GM19023 (cell line): Measurements from ENCODE around the gene SLIT1.

Experiments used
- ATAC-seq: cut with Tn5 transposase; IDR thresholded peaks from one replicate; pipeline ENCODE4 v1.9.1; 2021; ENCODE audit warnings: mild to moderate bottlenecking, moderate library complexity; ENCODE audit not compliant: unreplicated experiment

SLIT1 gene

DNA sequence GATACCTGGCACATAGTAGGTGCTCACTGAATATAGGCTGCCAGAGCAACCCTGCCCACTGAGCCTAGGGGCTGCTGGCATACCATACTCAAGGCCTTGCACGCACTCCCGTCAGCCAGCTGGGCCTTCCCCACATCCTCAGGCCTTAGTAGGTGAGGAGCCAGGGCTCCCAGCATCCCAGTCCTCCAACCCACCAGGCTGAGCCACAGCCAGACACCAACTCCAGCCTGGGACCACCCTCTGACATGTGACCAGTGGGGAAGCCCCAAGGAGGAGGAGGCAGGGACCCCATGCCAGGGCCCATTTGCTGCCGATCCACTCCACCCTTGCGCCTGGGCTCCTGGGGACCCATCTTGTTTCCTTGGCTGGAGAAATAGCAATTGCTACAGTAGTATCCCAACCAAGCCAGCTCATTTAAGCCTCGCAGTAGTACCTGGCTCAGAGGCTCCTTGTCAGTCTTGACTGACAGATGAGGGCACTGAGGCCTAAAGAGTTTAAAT lies 11.4 kb downstream of the SLIT1 start:
- no peak for ATAC-seq

DNA sequence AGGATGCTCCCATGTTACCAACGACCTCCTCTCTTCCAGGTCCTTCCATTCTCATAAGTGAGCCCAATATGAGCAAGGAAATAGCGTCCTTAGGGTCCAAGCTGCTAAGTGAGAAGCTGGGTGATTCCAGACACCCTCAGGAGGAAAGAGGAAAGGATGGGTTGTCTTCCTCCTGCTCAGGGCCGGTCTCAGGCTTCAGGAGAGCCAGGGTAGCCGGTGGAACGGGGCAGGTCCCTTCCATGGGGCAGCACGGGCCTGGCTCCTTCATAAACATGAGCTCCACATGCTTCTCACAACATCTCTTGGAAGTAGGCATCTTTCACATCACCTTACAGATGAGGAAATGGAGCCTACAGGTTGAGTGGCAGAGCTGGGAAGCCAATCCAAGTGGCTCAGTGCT lies 12.7 kb downstream of the SLIT1 start:
- ATAC-seq: no peak

DNA sequence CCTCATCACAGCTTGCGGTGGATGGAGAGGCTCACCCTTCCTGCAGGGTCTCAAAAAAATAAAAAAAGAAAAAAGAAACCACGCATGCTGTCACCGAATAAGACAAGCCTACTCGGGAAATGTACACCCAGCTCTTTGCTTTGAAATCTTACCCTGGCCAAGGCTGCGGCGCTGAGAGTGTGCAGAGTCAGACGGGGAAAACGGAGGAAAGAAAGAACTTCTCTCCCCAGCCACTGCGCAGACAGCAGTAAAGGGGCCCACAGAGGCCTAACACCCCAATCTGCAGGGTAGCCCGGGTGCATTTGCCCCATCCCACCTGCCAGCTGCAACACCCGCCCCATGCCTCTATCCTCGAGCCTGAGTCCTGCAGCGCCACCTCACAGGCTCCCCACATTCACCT lies 14.8 kb downstream of the SLIT1 start:
- no peak for ATAC-seq

DNA sequence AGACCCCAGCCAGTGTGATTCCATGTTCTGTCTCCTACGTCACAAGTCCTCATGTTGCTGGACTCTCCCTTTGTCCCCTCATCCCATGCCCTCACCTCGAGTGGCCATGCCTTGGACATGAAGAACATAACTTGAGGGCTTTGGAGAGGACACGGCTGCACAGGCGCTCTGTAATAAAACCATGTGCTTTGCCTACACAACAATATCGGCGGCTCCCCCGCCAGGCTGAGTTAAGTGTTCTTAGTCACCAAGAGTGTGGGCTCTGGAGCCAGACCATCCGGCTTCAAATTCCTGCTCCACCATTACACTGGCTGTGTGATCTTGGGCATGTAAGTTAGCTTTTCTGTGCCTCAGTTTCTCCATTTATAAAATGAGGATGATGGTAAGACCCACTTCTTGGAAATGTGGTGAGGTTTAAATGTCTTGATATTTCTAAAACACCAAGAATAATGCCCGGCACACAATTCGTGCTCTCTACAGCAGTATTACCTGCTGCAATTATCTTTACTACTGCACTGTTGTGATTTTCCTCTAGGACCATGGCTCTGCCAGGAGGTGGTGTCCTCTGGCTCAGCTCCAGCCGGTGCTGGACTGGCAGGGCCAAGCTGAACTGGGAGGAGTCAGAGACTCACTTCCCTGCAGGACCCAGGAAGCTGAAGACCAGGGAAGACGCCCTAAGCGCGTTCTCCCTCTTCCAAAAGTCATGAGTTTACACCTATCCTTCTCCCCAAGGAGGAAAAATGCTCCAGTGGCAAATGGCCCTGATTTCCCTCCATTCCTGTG lies 15.7 kb downstream of the SLIT1 start:
- no peak for ATAC-seq

DNA sequence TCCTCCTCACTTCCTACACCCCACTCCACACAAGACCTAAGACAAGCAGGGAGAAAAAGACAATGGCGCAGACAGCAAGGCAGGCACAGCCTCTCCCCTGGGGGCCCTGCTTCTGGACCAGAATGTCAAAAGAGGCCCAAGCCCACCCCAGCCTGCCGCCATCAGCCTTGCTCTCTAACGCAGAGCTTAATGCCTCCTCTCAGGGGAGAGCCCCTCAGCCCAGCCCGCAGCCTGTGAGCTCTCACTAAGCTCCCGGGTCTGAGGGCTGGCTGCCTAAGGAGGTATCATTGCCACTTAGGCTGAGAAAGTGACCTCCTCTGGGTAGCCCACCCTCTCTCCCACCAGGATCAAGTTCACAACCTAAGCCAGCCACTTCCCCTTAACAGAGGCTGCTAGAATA lies 16.7 kb downstream of the SLIT1 start:
- ATAC-seq: no peak

DNA sequence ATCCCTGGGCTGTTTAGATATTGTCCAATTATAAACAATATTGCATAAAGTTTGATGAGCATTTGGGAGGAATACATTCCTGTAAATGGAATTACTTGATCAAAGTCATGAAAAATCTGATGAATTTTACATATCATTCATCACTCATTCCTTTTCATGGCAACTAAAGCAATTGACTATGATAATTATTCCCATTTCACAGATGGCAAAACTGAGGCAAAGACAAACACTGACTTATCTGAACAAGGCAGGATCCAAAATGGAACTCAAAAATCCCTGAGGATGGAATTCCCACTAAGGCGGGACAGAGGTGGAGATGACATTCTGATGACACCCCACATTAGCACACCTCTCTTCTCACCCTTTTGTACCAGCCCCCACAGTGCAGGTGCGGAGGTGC lies 17.1 kb downstream of the SLIT1 start:
- ATAC-seq: no peak

DNA sequence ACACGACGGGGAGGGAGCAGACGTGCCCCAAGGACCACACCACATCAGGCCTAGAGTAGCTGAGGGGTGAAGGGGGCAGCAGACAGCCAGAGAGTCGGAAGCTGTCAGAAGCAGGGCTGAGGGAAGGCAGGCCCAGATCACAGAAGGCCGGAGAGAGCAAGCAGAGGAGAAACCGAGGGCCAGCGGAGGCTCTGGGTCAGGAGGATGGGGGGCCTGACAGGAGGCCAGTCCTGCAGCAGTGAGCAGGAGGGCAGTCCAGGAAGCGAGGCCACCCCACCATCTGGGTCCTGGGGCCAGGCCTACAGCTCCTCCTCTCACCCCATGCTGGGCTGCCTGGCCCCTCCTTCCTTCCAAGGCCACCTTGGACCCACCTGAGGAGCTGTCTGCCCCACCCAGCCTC lies 20.3 kb downstream of the SLIT1 start:
- ATAC-seq: no peak

DNA sequence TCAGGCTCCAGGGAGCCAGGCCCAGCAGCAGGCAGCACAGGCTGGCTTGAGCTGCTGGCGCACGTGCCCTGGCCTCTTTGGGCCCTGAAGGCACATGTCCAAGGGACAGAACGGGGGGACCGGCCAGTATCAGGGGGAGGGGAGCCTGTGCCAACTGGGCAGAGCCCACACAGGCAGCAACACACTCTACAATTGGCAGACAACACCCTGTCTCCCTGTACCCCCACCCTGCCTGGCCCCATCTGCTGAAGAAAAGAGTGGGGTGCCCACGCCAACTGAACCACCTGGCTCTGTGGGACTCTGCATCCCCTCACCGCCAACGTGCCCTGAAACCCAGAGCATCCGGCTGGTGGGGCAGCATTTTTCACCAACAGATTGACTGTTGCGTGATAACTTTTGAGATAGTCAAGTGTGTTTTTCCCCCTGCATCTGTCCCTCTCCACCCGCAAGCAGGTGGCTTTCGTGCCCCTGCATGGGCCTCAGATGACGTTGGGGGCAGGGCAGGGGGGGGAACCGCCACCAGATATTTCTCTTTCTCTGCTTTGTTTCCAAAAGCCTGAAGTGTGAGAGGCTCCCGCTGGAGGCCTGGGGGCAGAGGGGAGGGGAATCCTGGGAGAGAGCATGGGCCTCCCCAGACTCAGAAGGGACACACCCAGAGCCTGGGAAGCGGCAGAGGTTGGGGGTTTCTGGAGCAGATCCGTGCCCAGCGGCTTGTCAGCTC lies 21.8 kb downstream of the SLIT1 start:
- ATAC-seq: no peak

DNA sequence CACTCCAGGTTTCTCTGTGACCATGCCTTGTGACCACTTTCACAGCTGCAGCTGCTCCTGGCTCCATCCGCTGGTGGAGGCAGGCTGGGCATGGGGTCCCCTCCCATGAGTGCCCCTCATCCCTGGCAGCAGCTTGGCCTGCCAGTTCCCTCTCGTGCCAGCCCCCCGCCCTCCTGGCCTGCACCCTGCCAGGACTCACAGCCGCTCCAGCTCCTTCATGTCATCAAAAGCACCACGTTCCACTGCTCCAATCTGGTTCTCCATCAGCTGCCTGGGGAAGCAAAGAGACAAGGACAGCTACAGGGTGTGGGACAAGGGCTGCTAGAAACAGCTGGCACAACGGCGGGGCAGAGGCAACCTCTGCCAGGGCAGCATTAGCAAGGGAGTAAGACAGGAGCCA lies 22.6 kb downstream of the SLIT1 start:
- ATAC-seq: no peak

DNA sequence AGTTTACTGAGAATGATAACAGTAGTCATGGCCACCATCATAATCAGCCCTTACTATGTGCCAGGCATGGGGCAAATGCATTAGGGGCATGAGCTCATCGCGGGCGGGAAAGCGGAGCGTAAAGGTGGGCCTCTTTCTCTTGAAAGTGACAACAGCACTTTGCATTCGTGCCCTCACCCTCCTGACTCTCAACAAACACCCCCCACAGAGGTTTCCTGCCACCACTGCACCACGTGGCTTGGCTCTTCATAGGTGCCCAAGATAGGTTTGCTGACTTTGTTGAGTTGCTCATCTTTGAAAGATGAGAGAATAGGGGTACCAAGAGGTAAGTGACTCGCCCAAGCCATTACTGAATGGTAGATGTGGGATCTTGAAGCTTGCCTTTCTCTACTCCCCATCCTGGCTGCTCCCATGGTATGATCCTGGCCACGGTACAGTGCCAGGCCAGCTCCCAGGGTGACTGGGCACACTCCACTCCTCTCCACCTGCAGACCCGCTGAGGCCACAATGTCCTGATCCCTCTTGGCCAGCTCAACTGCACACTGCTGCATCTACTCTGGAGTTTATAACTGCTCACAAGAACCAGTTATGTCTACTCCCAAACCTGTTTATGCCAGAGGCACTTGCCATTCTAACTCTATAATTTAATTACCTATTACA lies 26.0 kb downstream of the SLIT1 start:
- ATAC-seq: no peak

DNA sequence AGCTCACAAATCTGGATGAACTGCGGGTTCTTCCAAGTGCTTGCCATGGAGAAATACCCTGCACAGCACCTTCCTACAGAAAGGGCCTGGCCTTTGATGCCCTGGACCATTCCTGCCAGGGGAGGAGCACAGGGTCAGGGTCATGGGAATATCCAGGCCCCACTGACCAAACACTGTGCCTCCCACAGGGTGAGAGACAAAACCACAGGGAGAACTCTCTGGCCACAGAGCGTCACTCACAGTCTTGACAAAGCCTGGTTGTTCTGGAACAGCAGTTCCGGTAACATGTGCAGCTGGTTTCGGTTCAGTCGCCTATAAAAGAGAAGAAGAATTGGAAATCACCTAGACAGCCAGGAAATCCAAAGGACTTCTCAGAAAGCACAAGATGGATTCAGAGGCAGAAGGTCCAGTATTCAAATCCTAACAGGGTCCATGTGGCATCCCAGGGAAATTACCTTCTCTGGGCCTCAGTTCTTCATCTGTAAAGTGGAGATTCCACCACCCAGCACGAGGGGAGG lies 28.1 kb downstream of the SLIT1 start:
- no peak for ATAC-seq

DNA sequence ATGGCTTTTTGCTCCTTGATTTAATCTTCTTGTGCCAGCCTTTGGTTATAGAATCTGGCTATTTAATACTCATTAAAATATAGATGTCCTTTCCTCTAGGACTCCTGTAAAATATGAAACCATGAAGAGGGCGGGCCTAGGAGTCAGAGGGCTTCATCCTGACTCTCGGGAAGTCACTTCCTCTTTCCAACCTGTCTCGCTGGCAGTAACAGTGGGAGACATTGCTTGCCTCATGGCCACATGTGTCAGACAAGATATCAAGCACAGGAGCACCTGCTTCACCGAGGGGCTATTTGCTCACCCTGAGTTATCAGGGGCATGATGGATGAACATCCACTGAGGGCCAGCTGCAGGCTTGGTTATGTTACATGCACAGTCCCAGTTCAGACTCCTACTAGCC lies 31.0 kb downstream of the SLIT1 start:
- no peak for ATAC-seq

DNA sequence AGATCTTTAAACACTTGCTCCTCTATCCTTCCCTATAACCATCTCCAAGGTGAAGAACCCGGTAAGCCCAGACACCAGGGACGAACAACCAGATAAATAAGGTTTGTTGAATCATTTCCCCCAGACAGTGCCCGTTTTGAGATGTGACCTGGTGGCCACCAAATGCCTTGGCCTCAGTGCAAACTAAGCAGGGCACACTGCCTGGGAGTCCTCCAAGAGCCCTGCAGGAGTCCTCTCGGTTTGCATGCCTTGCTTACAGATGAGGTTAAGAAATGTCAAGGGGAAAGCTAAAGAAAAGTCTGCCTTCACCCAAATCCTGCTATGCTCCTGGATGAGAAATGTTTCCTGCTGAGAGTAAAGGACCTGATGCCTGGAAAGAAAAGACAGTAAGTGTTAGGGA lies 31.6 kb downstream of the SLIT1 start:
- no peak for ATAC-seq

DNA sequence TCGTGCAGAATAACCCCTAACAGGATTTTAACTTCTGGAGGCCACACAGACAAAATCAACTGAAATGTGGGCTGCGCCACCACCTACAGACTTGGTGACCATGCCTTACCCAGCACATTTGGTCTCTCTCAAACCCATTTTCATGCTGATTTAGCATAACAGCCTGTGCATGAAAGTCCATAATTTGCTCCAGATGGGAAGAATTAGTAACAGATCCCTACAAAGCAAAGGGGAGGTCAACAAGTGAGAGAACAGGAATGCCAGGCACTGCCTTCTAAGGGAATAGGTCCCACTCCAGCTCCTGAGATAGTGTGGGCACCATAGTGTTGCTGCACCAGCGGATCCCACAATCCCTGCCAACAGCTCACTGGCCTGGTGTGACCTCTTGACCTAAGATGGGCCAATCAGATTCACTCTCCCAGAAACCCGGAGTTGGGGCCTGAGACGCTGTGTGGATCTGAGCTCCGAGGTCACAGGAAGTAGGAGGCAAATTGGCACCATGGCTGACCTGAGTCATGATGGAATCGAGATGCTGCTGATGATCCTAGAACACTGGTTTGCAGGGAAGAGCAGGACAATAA lies 32.4 kb downstream of the SLIT1 start:
- no peak for ATAC-seq

DNA sequence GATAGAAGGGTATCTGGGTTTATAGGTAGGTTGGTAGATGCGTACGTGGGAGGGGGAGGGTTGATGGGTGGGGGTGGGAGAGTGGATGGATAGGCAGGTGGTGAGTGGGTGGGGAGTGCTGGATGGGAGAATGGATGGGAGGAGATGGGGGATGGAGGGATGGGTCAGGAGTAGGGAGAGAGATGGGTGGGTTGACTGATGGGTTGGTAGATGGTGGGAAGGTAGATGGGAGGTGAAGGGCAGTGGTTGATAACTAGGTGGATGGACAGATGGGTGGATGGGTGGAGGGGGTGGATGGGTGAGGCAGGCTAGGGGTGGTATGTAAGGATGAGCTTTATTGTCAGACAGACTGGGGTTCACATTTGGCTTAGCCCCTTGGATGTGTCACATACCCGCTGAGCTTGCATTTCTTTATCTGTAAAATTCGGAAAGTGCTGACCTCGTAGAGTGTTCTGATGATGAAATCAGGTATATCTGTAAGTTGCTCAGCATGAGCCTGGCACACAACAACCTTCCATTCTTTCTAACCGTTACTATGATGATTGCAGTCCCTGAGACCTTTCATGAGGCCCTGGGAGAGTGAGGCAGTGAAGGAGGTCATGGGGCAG lies 34.3 kb downstream of the SLIT1 start:
- no peak for ATAC-seq

DNA sequence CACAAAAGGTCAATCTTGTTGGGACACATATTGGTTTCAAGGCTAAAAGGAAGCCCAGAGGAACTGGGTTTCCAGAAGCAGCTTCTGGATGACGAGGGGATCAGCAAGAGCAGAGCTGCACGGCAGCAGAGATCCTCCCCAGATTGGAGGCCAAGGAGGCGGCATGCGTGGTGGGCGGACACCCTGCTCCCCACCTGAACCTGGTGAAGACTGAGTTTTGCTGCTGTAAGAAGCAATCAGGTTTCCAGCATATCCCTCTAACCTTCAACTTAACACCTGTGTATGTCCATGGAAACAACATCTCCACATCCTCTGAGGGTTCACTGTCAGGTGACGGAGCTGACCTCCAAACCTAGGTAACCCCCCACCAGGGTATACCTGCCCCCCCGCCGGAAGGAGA lies 35.1 kb downstream of the SLIT1 start:
- ATAC-seq: no peak

DNA sequence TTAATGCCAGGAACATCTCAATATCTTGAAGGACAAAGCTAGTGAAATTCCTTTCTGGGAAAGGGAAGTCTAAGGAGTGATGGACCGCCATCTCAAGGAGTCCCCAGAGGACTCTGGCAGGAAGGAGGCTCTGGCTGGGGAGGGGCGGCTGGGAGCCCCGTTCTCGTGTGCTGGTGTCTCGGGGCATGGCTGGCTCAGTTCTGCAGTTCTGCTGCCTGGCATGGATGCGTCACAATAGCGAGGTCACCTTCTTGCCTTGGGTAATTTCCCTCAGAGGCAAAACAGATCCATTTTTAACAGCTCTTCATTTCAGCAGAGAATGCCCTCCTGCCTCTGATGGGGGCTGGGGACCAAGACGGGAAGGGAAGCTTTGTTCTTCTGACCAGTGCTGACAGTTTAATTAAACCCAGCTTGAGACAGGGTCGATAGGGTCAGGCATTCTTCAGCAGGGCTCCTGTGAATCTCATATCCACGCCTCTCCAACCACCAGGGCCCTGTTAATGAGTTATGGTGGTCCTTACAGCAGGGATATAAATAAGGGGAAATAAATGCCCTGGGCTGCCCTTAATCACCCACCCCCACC lies 35.7 kb downstream of the SLIT1 start:
- no peak for ATAC-seq

DNA sequence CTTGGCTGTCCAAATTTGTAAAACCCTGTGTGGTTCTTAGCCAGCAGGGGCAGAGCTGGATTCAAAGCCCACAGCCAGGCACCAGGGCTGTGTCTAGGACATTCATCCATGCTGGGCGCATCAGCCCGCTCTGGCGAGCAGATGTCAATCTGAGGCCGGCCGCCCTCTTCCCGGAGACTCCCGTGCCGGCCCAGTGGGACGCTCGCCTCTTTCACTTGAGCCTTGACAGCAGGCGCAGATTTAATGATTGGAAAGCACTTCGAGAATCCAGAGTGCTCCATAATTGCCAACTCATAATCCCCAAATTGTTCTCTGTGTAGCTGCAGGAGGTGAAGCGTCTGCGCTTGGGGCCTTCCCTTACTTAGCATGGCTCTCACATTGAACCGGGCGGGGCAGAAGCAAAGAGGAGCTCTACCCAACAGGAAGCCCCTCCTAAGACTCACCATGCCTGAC lies 36.7 kb downstream of the SLIT1 start:
- ATAC-seq: no peak

DNA sequence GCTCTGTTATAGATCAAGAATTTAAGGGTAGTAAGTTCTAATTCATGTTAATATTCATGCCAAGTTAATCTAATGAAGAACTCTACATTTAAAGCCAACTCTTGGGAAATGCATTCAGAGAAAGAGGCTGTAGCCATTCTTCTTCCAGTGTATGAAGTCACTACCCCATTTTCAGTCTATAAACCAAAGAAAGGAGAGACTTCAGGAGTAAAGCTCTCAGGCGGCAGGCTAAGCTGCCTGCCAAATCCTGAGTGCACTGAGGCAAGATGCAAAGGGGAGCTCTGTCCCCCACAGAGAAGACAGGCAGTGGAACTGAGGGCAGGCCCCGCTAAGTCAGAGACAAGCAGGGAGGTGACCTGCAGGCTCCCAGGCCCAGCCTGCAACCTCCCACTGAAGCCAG lies 41.5 kb downstream of the SLIT1 start:
- no peak for ATAC-seq

DNA sequence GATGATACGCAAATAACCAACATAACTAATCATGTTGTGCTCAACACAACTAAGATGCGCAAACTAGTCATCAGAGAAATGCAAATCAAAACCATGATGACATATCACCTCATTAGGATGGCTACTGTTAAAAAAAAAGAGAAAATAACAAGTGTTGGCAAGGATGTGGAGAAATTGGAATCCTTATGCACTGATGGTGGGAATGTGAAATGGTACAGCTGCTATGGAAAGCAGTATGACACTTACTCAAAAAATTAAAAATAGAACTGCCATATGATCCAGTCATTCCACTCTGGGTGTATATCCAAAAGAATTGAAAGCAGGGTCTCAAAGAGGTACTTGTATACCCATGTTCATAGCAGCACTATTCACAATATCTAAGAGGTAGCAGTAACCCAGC lies 42.9 kb downstream of the SLIT1 start:
- no peak for ATAC-seq
